OCI-LY1 (cell line): ENCODE results near the gene IQCN.

Experiments used
- EZH2 ChIP-seq: fragments of 200-600 bp; sonication (generic), shearing (Covaris generic); IDR thresholded peaks from 2 replicates; pipeline ENCODE4 v1.8.0; 2017; ENCODE audit warnings: borderline replicate concordance, mixed run types, mild to moderate bottlenecking, antibody characterized with exemption, low read length, moderate library complexity, mixed read lengths
- TF ChIP-seq, protein P1 (sequence below): fragments of 200-600 bp; sonication (generic), shearing (Covaris generic); IDR thresholded peaks from 2 replicates; pipeline ENCODE4 v1.5.1; 2017; ENCODE audit warnings: mild to moderate bottlenecking, antibody characterized with exemption, low read length, moderate library complexity, mixed read lengths

DNA sequence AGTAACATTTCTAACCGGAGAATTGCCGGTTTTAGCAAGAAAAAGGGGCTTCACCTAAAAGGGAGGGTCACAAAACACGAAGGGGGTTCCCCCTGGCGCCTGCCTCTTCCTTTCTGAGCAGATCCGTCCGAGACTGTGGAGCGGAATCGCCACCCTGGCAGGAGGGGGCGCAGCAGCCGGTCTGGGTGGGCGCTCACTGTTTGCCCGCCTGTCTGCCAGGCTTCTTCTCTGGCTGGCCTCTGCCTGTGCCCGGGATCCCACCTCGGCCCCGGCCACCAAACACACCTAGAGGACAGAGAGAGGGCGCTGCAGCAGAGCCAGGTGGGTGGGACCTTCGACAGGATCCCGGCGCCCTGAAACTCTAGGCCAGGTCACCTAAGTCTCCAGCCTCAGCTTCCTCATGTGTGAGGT lies 33.0 kb upstream of the IQCN start:
- TF ChIP-seq, protein P1, sequence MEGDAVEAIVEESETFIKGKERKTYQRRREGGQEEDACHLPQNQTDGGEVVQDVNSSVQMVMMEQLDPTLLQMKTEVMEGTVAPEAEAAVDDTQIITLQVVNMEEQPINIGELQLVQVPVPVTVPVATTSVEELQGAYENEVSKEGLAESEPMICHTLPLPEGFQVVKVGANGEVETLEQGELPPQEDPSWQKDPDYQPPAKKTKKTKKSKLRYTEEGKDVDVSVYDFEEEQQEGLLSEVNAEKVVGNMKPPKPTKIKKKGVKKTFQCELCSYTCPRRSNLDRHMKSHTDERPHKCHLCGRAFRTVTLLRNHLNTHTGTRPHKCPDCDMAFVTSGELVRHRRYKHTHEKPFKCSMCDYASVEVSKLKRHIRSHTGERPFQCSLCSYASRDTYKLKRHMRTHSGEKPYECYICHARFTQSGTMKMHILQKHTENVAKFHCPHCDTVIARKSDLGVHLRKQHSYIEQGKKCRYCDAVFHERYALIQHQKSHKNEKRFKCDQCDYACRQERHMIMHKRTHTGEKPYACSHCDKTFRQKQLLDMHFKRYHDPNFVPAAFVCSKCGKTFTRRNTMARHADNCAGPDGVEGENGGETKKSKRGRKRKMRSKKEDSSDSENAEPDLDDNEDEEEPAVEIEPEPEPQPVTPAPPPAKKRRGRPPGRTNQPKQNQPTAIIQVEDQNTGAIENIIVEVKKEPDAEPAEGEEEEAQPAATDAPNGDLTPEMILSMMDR: peak; percentile 58
- TF ChIP-seq EZH2: no peak
